Stomach (tissue), 9 donors: ENCODE data around the gene LGALS1. TPM values are rescaled to one million over a fixed set of nuclear protein-coding genes. Genes with fewer than 3 reads are reported as not detected.
A peak's percentile ranks its signal among the peaks of the same experiment; 100 is the strongest.

Experiments used
- DNase-seq, 2 donors: peaks; one replicate each; pipeline versions ENCODE4 v3.0.0 to v3.0.0-alpha.2; 2013 to 2019
- H3K27ac ChIP-seq, 5 donors: fragments of 200-600 bp in 4 of 5; sonication (generic) in 4 of 5; one replicate each; pipeline ENCODE4 v1.5.1; 2013 to 2019; ENCODE audit warnings: mild to moderate bottlenecking in 1 of 5, moderate library complexity in 1 of 5
- H3K27me3 ChIP-seq, 3 donors: fragments of 200-600 bp; sonication (generic); one replicate each; pipeline ENCODE4 v1.5.1; 2017 to 2019; ENCODE audit warnings: mixed run types in 1 of 3
- H3K36me3 ChIP-seq, 4 donors: fragments of 200-600 bp; sonication (generic); 1 replicate in 3 of 4; 2 replicates in 1 of 4; pipeline ENCODE4 v1.5.1; 2016 to 2019
- H3K4me1 ChIP-seq, 4 donors: fragments of 200-600 bp; sonication (generic); one replicate each; pipeline ENCODE4 v1.5.1; 2016 to 2019
- H3K4me3 ChIP-seq, 4 donors: fragments of 200-600 bp; sonication (generic) in 3 of 4; one replicate each; pipeline ENCODE4 v1.5.1; 2016 to 2019; ENCODE audit warnings: mild to moderate bottlenecking in 1 of 4
- H3K9me3 ChIP-seq, 4 donors: fragments of 200-600 bp; sonication (generic); one replicate each; pipeline ENCODE4 v1.5.1; 2016 to 2019
- CTCF ChIP-seq, 7 experiments: fragments of 450-650 bp in 4 of 7; fragments of 200-600 bp in 3 of 7; sonication (generic) in 3 of 7; IDR thresholded peaks; one replicate each; pipeline ENCODE4 v1.5.1; 2016 to 2019; ENCODE audit warnings: antibody characterized with exemption in 7 of 7, control low read depth in 2 of 7, mild to moderate bottlenecking in 1 of 7
- EP300 ChIP-seq: sonication (generic); formaldehyde crosslinking; IDR thresholded peaks from one replicate; pipeline ENCODE4 v1.6.1; 2017; ENCODE audit warnings: antibody characterized with exemption
- POLR2A ChIP-seq, 4 donors: fragments of 450-650 bp; IDR thresholded peaks; one replicate each; pipeline ENCODE4 v1.6.1; 2016; ENCODE audit warnings: antibody characterized with exemption in 4 of 4, control low read depth in 2 of 4, mild to moderate bottlenecking in 1 of 4, moderate library complexity in 1 of 4
- POLR2AphosphoS5 ChIP-seq, 3 donors: sonication (generic); formaldehyde crosslinking; IDR thresholded peaks; one replicate each; pipeline ENCODE4 v1.6.1; 2016; ENCODE audit warnings: antibody characterized with exemption in 3 of 3
- WGBS, 5 donors: extraction: QIAGEN DNeasy Blood & Tissue Kit in 3 of 5; methylation state at CpG; one replicate each; pipeline versions ENCODE4 v1.1.5 to v1.1.7; 2013 to 2018; 5-methylcytosine and 5-hydroxymethylcytosine counted together
- intact Hi-C: fragments of 100-400 bp; cut with DNase I; formaldehyde crosslinking; loops from one replicate; pipeline ENCODE4 v1.15.1; 2023; ENCODE audit warnings: low total_unique reads
- polyA plus RNA-seq, 3 donors: library from polyadenylated mRNA; stranded (reverse); fragments of 200-250 nt; gene quantifications; one replicate each; pipeline ENCODE4 v1.2.3, GENCODE V29; 2013
- total RNA-seq, 5 donors: library from RNA; depleted of rRNA; stranded (reverse); fragments of >200 nt; gene quantifications; one replicate each; pipeline versions ENCODE4 v1.1.0 to v1.2.3, GENCODE V29; 2014 to 2016
- donor health status: healthy with polysubstance abuse.
- donor health status: Bipolar disorder and iron deficiency.
- donor health status: healthy.

The LGALS1 gene
- total and polyA plus RNA-seq, 8 donors, result 235 to 1,435 (median 475) TPM

GRCh38 chr22:37696657-37697537, 21.5 kb downstream of the LGALS1 start, which contains the start of gene TRIOBP:
Gene TRIOBP, plus strand, starts transcription at chr22:37697048. Its CDS starts 4,318 bp downstream, at chr22:37701366.
- no peaks in the 10 kb centered on the region for H3K9me3 ChIP-seq
- H3K4me1 ChIP-seq, result peaks cover 15 to 39% (median 23%) of the 10 kb centered on the region in 4 donors
- H3K27me3 ChIP-seq, result no peaks in the 10 kb centered on the region
- H3K36me3 ChIP-seq, result peaks cover 19 to 29% (median 29%) of the 10 kb centered on the region in 4 donors
- H3K27ac ChIP-seq, result peak within 1 kb of the TSS; percentile 4 to 68 (median 41)
- peak within 1 kb of the TSS; percentile 14 to 25 (median 14) for H3K4me3 ChIP-seq
- TF ChIP-seq POLR2A (IDR thresholded peaks at IDR 0.05) (no peak), POLR2AphosphoS5 (IDR thresholded peaks at IDR 0.05) (peak in 1 of 3 donors; percentile 86), CTCF (IDR thresholded peaks at IDR 0.05) (peak in 5 of 7 experiments; percentile 28 to 44 (median 40)), EP300 (no peak)
- DNase-seq, result peak; percentile 96 to 98
- intact Hi-C loops, result no loop called here
- 10 to 20% (median 14%) methylated on average over 28 to 39 of the region's 39 CpGs for WGBS, 5 donors

- intact Hi-C loops, result no loop called here
- peak overlapping the region in 3 of 5 donors; percentile 36 to 68 (median 51) for H3K27ac ChIP-seq
- no peaks in the 10 kb centered on the region for H3K27me3 ChIP-seq
- peaks cover 13 to 24% (median 23%) of the 10 kb centered on the region in 4 donors for H3K36me3 ChIP-seq
- peaks cover 15 to 43% (median 23%) of the 10 kb centered on the region in 4 donors for H3K4me1 ChIP-seq
- no peak for DNase-seq
- no peak for TF ChIP-seq POLR2AphosphoS5 (IDR thresholded peaks at IDR 0.05)
- no peak for TF ChIP-seq CTCF (IDR thresholded peaks at IDR 0.05)
- TF ChIP-seq EP300, result no peak
- no peak for TF ChIP-seq POLR2A (IDR thresholded peaks at IDR 0.05)
- H3K9me3 ChIP-seq, result no peaks in the 10 kb centered on the region
- WGBS, 5 donors, result 42 to 52% (median 45%) methylated on average over 3 of the region's 3 CpGs
- no peak overlapping the region for H3K4me3 ChIP-seq
Observed at GRCh38 chr22:37697538-37697835, 22.1 kb downstream of the LGALS1 start.

GRCh38 chr22:37701141-37701786, 25.8 kb downstream of the LGALS1 start:
- Histone ChIP-seq H3K27me3 (no peaks in the 10 kb centered on the region), H3K36me3 (no peaks in the 10 kb centered on the region), H3K27ac (peak overlapping the region; percentile 59 to 78 (median 74)), H3K4me1 (peaks cover 9 to 34% (median 16%) of the 10 kb centered on the region in 4 donors), H3K4me3 (no peak overlapping the region), H3K9me3 (no peaks in the 10 kb centered on the region)
- TF ChIP-seq CTCF (IDR thresholded peaks at IDR 0.05) (no peak), EP300 (no peak), POLR2A (IDR thresholded peaks at IDR 0.05) (no peak), POLR2AphosphoS5 (IDR thresholded peaks at IDR 0.05) (peak in 2 of 3 donors; percentile 55 to 88)
- intact Hi-C loops, result no loop called here
- DNase-seq, result peak; percentile 55 to 79
- 32 to 46% (median 38%) methylated on average over 8 of the region's 8 CpGs for WGBS, 5 donors

GRCh38 chr22:37703906-37704305, 28.5 kb downstream of the LGALS1 start:
- TF ChIP-seq POLR2A (IDR thresholded peaks at IDR 0.05) (no peak), EP300 (no peak), POLR2AphosphoS5 (IDR thresholded peaks at IDR 0.05) (no peak), CTCF (IDR thresholded peaks at IDR 0.05) (no peak)
- Histone ChIP-seq H3K4me1 (peaks cover 0 to 21% (median 8%) of the 10 kb centered on the region in 4 donors), H3K27me3 (no peaks in the 10 kb centered on the region), H3K36me3 (no peaks in the 10 kb centered on the region), H3K9me3 (no peaks in the 10 kb centered on the region), H3K4me3 (no peak overlapping the region), H3K27ac (no peak overlapping the region)
- no peak for DNase-seq
- WGBS, 5 donors, result 82 to 88% (median 84%) methylated on average over 7 of the region's 7 CpGs
- intact Hi-C loops, result no loop called here
